GM21529 (cell line): ENCODE data around the gene ATP5F1E.
A peak's percentile ranks its signal among the peaks of the same experiment; 100 is the strongest.

Experiments used
- ATAC-seq: cut with Tn5 transposase; IDR thresholded peaks from one replicate; pipeline ENCODE4 v1.9.1; 2021; ENCODE audit not compliant: unreplicated experiment

Gene ATP5F1E

DNA sequence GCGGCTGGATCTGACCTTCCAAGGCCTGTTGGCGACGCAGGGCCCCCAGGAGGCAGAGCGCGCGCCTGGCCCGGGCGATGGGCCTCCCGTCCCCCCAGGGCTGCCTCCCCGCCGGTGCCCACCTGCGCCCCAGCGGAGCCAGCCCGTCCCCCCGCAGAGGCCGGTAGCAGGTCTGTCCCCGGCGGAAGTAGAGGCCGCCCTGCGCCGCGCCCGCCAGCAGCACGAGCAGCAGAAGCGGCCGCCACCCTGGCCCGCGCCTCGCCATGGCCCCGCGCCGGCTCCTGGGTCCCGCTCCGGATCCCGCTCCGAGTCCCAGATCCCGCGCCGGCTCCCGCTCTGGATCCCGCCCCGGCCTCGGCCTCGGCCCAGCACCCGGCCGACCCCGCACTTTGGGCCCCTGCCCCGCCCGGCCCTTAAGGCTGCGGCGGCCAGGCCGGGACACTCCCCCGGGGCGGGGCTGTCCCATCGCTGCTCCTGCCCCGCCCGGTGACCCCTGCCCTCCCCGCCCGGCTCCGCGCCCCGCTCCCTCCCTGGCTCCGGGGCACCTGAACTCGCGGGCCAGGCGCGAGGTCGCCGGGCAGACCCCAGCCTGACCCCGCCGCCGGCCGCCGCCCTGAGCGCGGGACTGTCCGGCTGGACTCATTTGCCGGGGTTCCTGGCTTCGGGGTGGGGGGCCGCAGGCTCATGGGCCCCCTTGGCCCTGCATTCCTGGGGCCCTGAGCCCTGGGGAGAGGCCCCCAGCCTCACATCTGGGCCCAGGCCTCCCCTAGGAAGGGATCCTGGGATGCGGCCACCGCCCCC is 25.1 kb downstream of the ATP5F1E start, which contains the start of gene CTSZ:
Gene CTSZ, minus strand, starts transcription at position 391 of the 801 bp plus-strand sequence. Its CDS starts 126 bp downstream, at position 265.
- peak; percentile 22 for ATAC-seq

DNA sequence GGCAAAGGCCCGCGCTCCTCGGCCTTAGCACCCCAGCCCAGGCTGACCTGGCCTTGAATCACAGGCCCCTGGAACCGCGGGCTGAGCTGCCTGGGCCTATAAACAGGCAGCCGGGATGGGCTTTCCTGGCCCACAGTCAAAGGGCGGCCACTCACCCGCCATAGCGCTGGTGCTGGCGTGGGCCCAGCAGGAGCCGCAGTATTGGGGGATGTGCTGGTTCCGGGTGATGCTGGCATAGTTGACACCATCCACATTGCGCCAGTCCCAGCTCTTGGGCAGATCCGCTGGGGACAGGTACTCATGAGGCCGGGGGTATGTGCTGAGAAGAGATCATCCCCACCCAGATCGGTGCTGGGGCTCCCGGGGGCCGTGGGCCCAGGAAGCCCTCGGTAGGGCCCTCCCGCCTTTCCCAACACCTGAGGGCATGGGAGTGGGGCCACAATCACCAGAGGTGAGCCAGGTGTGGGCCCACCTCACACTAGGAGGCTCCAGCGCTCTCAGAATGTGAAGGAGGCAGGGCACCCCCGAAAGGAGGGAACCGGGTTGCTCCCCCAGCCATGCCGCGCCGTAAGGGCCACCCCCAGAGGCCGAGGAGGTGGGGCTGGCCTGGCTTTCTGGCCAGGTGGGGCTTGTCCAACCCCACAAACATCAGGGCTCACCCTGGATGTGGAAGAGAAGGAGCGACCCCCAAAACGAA is 25.8 kb downstream of the ATP5F1E start:
- ATAC-seq, result no peak

DNA sequence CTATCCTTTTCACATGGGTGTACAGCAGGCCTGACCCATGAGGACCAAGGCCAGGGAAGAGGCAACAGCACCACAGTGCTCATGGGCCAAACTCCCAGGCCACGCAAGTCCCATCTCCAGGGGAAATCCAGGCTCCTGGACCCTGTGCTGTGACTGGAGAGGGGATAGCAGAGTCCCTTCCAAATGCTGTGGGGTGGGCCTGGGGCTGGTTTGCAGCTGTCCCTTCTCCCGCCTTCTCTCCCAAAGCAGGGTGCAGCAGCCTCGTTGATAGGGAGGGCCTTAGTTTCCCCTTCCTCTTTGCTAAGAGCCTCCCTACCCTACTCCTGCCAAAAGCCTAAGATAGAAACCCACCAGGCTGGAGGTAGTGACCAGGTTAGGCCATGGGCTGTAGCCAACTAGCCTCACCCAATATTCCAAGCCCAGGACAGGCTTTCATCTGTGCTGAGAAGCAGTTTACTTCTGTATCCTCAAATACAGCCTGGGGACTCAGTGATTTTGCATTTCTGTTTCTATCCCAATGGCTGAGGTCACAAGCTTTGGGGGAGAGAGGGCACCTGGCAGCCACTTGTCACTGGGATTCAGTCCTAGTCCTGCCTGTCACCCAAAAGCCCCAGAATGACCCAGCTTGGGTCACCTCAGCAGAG is 26.5 kb downstream of the ATP5F1E start:
- ATAC-seq, result no peak

DNA sequence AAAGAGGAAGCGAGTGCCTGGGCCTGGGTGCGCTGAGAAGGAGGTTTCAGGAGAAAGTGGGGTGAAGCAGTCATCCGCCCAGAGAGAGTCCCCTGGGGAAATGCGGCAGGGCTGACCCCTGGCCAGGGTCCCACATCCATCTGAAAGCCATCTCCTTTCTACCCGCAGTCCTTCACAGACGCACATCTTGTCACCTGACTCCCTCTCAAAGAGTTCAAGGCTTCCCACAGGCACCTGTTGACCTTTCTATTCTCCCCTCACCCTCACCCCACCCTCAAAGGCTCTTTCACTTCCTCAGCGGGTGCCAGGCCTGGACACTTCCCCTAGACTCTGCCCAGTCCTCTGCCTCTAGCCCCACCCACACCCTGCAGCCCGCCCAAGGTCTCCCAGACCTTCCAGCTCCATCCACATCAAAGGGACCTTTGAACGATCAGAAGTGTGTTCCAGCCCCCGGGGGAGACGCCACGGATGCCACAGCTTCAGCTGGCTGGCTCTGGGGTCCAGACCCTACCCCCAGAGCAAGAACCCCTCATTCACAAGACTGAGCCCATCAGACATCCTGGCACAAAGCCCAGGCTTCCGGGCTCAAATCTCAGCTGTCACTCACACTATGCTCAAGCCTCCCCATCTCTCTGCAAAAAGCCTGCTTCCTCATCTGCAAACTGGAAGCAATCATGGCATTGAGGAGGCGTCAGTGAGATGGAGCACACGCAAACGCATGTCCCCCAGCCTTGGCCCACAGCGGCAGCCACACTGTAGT is 27.2 kb downstream of the ATP5F1E start:
- ATAC-seq, result peak; percentile 59

DNA sequence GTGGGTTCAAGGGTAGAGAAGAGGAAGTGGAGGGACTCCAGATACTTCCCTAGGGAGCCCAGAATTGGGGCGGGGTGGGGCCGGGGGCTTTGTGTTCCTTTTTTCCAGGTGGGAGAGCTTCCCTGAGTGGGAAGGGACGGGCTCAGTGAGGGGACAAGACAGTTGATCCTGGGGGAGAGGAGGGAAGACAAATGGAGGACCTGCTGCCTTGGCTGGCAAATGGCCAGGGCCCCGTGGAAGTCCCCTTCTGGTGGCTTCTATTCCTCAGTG is 27.7 kb downstream of the ATP5F1E start:
- ATAC-seq, result no peak

DNA sequence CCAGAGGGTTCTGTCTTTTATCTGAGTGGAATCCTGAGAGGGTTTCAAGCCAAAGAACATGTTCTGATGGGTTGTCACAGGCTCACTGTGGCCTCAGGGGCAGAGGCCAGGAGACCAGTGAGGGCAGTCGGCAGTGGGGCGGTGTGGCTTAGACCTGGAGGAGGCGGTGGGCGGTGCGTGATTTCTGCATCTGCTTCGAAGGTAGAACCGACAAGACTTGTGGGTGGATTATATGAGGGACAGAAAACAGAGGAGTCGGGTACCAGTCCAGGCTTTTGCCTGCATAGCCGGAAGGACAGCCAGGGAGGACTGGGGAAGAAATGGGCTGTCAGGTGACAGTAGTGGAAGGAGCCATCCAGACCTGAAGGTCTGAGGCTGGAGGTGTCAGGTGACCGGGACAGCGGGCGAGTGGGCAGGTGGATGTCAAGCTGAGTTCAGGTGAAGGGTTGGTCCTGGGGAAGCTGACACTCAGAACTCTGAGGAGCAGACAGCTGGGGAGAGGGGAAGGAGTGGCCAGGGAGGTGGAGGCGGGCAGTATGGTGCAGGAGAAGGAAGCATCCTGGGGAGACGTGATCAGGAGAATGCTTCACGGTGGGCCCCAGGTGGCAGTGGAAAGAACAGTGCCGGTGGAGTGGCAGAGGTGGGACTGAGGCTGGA is 28.2 kb downstream of the ATP5F1E start:
- ATAC-seq, result no peak

DNA sequence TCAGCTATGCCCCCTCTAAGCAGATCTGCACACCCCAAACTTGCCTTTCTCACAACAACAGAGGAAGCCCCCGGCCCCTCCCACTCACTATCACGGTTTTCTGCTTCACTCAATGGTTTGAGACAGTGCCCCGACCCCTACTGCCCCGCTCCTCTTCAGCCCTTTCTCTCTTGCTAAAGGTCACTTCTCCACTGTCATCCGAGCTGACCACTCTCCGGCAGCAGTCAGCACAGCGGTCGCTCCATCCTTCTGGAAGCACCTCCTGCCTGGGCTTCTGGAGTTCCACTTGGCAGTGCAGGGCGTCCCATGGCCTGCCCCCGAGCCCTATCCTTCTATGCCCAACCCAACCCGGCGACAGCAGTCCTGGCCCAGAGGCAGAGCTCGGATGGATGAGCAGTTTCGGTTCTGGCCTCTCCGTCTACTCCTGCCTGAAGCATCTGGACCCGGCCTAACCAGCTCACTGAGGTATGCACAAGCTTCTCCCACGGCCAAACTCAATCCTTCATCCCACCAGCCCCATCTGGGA is 29.2 kb downstream of the ATP5F1E start:
- no peak for ATAC-seq

DNA sequence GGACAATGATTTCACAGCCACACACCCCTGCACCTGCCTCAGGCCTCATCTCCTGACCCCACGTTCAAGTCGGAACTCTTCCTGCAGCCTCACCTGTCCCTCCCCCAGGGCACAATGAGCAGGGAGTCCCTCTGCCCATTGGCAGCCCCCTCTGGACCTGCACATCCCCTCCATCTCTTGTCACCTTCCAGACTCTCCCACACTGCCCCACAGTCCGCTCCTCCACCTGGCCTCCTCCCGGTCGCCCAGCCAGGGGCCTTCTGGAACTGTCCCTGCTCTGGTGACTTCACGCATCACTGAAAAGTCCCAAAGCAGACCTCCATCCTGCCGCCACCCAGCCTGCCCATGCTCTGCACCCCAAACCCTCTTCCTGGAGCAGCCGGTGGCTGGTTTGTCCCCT is 29.7 kb downstream of the ATP5F1E start:
- no peak for ATAC-seq

DNA sequence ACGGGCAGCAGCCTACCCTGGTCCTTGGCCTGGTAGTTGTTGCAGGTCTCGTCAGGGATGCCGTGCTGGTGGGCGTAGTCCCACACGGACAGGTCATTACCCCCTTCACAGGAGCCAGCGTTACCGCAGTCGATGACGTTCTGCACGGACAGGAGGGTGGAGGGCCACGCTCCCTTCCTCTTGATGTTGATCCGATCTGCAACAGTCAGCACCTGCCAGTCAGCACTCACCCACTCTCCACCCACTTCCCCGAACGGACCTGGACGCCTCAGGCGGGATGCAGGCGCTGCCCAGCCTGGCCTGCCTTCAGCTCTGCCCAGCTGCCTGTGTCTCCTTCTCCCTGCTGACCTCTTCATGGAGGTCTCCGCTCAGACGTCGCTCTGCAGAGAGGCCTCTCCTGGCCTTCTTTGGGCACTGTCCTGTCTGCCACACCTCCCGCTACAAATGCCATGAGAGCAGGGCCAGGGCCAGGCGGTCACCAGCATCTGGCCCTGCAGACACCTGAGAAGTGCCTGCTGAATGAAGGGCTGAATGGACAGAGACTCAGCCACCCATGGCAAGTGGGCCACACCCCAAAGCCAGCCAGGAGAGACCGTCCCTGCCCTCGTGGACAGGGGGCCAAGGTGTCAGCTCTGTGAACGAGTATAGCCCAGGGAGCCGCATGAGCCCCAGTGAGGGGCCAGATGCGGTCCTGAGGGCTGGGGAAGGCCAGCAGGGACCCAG is 30.5 kb downstream of the ATP5F1E start:
- no peak for ATAC-seq

DNA sequence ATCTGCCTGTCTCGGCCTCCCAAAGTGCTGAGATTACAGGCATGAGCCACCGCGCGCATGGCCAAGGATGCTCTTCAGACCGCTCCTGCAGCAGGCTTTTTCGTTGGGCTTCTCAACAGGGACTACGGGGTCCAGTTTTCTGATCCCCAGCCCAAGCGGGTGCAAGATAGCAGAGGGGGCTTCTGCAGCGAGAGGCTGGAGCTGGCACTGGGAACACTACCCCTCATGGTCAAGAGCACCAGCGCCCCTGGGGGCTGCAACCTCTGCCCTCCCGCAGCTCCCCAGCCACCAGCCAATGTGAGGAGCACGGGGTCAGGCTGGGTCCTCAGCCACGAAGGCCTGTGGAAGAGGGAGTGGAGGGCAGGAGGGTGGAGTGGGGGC is 31.1 kb downstream of the ATP5F1E start:
- no peak for ATAC-seq

DNA sequence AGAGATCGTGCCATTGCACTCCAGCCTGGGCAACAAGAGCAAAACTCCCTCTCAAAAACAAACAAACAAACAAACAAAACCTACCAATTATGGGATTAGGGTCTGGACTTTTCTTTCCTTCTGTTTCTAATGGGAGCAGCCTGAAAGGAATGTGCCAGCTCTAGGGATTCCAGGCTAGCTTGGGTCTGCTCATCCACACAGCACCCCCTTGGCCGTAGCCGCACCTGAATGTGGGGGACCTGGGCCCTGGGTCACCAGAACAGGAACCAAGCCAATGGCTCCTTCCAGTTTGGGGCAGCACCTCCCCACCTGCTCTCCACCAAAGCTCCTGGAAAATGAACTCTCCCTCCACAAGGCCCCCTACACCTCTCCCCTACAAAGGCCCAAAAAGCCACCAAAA is 31.8 kb downstream of the ATP5F1E start:
- no peak for ATAC-seq

DNA sequence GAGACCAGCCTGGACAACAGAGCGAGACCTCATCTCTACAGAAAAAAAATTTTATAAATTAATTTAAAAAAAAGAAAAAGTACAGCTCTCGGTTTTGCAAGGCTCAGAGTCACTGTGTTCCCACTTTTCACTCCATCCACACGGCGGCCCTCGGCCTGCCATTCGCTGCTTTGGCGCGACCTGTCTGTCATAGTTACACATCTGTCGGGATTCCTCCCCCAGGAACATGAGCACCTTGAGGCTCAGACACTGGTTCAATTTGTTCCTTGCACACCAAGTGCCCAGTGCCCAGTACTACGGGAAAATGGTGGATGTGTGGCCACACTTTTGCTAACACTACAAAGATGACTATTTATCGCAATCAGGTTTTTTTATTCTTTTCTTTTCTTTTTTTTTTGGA is 33.5 kb downstream of the ATP5F1E start:
- no peak for ATAC-seq

DNA sequence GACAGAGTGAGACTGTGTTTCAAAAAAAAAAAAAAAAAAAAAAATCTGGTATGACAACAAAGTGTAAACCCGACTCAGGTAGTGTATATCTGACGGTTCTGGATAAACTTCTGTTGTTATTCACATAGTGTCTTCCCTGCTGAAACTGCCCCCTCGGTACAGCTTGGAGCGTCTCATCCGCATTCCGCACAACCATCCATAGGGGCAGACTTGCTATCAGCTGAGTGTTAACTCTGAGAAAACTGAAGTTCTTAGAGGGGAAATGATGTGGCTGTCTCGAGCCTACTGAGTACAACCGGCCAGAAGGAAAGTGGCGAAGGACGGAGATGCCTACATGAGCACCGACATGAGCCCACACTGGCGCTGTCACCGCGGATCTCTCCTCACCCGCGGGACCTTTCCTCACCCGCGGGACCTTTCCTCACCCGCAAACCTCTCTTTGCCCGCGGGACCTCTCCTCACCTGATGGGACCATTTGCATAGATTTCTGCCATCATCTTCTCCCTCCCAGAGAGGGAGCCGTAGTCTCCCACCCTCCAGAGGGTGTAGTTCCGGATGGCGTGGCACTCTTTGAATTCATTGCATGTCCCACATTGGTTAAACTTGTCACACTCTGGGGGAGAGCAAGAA is 34.9 kb downstream of the ATP5F1E start:
- no peak for ATAC-seq

DNA sequence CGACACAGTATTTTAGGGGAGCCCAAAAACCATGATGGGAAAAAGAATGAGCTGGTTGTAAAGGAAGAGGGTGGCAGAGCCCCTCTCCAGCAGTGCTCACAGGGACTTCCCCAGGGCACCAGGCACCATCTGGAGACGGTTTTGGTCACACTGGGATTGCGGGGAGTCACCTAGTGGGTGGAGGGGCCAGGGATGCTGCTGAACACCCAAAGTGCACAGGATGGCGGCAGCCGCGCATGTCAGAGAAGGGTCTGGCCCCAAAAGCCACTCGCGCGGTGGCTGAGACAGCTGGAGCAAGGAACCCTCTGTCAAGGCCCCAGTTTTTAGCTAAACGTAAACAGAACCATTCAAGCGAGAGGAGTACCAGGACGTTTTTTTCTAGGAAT is 35.9 kb downstream of the ATP5F1E start:
- ATAC-seq, result no peak

DNA sequence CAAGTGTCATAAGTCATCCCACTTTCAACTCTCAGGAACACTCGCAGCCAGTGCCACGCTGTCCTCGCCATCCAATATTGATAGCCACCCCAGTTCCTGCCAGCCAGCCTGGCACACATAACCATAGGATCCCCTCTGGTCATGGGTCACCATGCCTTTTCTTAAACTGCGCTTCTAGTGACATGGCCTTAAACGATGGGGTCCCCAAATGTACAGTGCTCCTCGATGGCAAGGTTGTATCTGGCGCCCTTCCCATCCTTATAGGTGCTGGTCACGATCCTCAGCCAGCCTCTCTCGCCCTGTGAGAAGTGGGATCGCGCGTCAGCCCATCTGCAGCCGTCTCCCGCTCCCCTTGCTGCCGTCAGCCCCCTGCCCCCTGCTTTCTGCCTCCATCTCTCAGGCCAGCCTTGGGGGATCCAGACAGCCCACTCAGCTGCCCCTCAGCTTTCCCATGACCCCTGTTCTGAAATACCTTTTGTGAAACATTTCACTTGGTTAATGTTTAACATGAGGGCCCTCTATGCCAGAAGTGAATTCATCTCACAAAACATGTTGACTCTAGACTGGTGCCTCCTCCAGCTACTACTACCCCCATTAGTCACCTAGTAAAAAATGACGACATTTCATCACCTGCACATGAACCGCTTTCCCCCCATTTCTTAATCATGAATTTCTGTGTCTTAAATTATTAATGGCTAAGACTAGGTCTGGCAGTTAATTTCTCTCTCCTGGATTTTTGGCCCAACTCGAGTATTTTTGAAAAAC is 36.5 kb downstream of the ATP5F1E start:
- no peak for ATAC-seq

DNA sequence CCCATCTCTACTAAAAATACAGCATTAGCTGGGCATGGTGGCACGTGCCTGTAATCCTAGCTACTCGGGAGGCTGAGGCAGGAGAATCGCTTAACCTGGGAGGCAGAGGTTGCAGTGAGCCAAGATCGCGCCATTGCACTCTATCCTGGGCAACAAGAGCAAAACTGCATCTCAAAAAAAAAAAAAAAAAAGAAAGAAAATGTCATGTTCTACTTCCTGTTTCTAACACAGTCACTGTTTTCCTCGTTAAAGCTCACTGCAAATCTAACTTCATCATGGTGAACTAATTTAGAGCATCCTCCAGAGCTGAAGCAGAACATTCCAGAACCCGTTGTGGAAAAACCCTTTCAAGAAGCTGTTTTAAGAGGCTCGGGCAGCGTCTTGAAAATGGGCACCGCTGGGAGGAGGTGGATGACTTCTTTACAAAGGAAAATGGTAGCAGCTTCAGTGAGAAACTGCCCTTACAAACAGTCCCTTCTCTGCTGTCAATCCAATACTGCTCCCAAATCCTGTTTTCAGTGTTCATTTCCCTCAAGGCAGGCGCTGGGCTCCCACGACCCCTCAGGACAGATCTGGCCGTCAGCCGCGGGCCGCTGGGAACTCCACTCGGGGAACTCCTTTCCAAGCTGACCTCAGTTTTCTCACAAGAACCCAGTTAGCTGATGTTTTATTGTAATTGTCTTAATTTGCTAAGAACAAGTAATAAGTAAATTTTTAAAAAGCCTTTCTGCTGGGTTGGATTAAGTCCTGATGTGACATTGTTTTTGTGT is 37.6 kb downstream of the ATP5F1E start:
- no peak for ATAC-seq

DNA sequence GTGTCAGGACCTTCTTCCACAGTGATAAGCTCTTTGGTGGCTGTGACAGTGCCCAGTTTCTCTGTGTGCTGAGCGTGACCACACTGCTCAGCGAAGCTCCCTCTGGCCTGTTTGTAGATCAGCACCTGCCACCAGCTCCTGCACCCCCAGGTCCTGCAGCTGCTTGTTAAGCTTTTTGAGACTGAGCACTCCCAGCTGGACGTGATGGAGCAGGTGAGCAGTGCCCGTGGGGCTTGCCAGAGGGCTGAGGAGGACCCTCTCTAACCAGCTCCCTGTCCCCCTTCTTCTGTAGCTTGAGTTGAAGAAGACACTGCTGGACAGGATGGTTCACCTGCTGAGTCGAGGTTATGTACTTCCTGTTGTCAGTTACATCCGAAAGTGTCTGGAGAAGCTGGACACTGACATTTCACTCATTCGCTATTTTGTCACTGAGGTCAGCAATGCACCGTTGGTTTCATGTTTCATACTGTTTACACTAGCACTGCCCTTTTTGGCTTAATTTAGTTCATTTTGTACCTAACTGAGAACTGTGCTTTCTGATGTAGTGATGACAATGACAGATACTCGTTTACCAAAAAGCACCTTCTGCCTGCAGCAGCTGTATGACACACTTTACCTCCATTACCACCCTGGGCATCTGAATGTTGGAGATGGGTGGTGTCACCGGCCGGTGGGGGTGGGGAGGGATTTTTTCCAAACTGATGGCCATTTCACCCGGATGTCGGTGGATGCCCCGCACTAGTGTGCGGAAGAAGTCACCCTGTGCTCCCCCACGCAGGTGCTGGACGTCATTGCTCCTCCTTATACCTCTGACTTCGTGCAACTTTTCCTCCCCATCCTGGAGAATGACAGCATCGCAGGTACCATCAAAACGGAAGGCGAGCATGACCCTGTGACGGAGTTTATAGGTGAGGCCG is 38.5 kb downstream of the ATP5F1E start:
- ATAC-seq, result no peak
